HL-60/S4 treated with retinoic acid at 250 ng/mL for 4 days and 3 days (cell line): ENCODE results near the gene CELA1.

Source experiments
- in situ Hi-C: fragments of 300-500 bp; cut with MboI; formaldehyde crosslinking; loops from 2 replicates; pipeline ENCODE4 v1.7.0; 2022; ENCODE audit warnings: low sequenced_read_pairs

Gene CELA1

DNA sequence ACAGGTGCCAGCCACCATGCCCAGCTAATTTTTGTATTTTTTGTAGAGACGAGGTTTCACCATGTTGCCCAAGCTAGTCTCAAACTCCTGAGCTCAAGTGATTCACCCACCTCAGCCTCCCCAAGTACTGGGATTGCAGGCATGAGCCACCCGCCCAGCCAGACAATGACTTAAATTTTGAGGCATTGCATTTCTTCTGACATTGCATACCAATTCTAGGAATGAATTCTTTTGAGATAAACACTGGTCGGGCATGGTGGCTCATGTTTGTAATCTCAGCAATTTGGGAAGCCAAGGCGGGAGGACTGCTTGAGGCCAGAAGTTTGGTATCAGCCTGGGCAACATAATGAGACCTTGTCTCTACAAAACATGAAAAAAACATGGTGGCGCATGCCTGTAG lies 2.5 kb upstream of the CELA1 start:
- in situ Hi-C loops: loop anchor here (25.0 kb wide), 1 partner anchor 562 kb away; no protein-coding TSS in a partner anchor

- in situ Hi-C loops: loop anchor here (25.0 kb wide), 1 partner anchor 561 kb away; no protein-coding TSS in a partner anchor
Observed at GRCh38 chr12:51348116-51348515, 1.6 kb upstream of the CELA1 start.

DNA sequence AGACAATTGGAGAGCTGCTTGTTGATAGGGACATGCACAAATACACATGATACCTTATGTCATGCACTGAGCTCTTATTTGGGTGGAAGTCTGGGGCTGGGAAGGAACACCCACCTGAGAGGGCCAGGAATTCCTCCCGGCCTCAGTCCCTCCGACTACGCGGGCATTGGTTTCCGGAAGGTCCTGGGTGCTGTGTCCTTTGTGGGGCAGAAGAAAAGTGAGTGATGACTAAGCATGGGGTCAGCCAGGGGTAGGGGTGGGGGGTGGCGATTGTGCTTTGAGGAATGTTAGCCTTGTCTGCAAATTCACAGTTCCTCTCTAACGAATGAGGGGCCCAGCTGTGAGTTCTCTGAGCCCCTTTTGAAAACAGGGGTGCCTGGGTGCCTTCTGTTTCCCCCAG lies 798 bp downstream of the CELA1 start:
- in situ Hi-C loops: loop anchor here (25.0 kb wide), 1 partner anchor 558 kb away; no protein-coding TSS in a partner anchor

DNA sequence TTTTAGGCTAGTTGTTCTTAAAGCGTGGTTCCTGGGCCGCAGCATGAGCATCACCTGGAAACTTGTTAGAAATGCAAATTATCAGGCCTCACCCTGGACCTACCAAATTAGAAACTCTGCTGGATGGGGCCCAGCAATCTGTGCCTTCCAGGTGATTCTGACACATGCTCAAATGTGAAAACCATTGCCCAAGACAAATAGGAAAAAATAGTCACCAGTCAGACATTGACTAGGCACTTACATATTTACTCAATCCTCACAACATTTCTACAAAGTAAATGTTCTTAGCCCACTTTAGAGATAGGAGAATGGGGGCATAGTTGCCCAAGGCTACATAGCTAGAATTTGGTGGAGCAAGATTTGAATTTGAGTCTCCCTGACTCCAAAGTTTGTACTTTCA lies 3.3 kb downstream of the CELA1 start:
- in situ Hi-C loops: loop anchor here (25.0 kb wide), 1 partner anchor 556 kb away; no protein-coding TSS in a partner anchor

DNA sequence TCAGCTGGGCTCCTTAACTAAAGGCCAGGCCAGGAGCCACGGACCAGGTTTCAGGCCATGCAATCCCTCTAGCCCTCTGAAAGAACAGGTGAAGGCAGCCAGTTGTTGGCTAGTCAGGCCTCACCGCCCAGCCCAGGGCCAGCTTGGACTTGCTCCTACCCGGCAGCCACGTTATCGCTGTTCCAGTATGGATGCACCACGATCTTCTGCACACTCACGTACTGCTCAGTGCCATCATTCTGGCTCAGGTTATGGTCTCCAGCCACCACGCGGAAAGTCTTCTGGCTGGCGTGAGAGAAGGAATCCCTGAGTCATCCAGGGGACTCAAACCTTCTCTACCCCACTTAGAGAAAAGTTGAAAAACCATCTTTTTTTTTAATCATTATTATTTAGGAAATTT lies 4.1 kb downstream of the CELA1 start:
- in situ Hi-C loops: loop anchor here (25.0 kb wide), 1 partner anchor 555 kb away; no protein-coding TSS in a partner anchor

- in situ Hi-C loops: loop anchor here (25.0 kb wide), 1 partner anchor 554 kb away; no protein-coding TSS in a partner anchor
Observed at GRCh38 chr12:51341251-51342007, 5.0 kb downstream of the CELA1 start.

DNA sequence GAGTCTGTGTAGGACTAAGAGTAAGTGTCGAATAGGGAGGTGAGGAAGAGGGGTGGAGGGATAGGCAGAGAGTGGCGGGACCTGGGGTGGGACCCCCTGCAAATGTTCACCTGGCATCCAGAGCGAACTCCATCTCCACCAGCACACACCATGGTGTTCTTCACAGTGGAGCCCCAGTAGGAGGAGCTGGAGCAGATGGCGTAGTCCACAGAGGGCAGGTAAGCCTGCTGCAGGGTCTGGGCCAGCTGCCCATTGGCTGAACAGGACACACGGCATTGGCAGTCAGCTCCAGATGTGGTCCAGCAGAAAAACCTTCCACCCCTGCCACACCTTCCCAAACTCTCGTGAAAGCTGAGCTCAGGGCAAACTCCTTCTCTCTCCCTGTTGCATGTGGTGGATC lies 6.7 kb downstream of the CELA1 start:
- in situ Hi-C loops: loop anchor here (25.0 kb wide), 1 partner anchor 552 kb away; no protein-coding TSS in a partner anchor

DNA sequence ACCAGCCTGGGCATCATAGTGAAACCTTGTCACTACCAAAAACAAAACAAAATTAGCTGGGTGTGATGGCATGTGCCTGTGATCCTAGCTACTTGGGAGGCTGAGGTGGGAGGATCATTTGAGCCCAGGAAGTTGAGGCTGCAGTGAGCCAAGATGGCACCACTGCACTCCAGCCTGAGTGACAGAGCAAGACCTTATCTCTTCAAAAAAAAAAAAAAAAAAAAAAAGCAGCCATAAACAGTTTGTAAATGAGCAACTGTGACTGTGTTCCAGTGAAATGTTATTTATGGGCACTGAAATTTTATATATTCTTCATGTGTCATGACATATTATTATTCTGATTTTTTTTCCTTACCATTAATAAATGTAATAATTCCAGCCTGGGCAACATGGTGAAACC lies 9.1 kb downstream of the CELA1 start:
- in situ Hi-C loops: loop anchor here (25.0 kb wide), 1 partner anchor 550 kb away; no protein-coding TSS in a partner anchor

GRCh38 chr12:51335931-51336330 lies 10.5 kb downstream of the CELA1 start:
- in situ Hi-C loops: loop anchor here (25.0 kb wide), 1 partner anchor 549 kb away; no protein-coding TSS in a partner anchor

GRCh38 chr12:51334764-51335163 lies 11.7 kb downstream of the CELA1 start:
- in situ Hi-C loops: loop anchor here (25.0 kb wide), 1 partner anchor 547 kb away; no protein-coding TSS in a partner anchor

GRCh38 chr12:51333536-51333935 lies 12.9 kb downstream of the CELA1 start:
- in situ Hi-C loops: loop anchor here (25.0 kb wide), 1 partner anchor 546 kb away; no protein-coding TSS in a partner anchor

DNA sequence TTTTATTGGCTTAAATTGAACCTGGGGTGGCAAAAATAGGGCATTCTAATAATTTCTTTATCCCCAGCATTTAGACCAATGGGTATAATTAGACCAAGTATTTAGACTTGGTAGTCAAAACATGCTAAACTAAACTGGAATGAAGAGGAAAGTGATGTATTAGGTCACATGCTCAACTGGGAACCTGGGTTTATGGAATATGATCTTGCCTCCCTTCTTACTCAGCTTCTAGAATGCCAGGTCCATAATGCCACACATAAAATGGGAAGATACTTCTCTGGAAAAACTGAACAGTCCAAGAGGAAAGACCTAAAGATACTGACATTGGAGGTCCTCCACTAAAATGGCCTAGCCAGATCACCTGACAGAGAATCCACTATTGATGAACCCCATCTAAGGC lies 16.3 kb downstream of the CELA1 start:
- in situ Hi-C loops: loop anchor here (25.0 kb wide), 1 partner anchor 543 kb away; no protein-coding TSS in a partner anchor

- in situ Hi-C loops: loop anchor here (25.0 kb wide), 1 partner anchor 542 kb away; no protein-coding TSS in a partner anchor
Observed at GRCh38 chr12:51329742-51330141, 16.7 kb downstream of the CELA1 start.

DNA sequence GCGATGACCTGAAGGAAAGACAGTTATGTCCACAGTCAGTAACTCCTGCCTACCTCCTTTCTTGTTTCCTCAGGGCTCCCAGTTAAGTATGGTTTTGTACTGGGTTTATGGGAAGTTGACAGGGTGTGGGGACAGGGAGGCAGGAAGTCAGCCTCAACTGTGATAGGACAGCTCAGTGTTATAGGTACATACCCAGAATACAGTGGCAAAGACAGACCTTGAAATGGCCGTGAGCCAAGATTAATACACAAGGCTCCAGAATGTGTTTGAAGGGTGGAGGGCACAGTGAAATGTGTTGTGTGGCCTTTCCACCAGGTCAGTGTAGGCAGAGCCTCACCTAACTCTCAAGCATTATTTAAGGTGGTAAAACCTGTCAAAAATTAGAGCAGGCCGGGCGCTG lies 17.9 kb downstream of the CELA1 start:
- in situ Hi-C loops: loop anchor here (25.0 kb wide), 1 partner anchor 541 kb away; no protein-coding TSS in a partner anchor

DNA sequence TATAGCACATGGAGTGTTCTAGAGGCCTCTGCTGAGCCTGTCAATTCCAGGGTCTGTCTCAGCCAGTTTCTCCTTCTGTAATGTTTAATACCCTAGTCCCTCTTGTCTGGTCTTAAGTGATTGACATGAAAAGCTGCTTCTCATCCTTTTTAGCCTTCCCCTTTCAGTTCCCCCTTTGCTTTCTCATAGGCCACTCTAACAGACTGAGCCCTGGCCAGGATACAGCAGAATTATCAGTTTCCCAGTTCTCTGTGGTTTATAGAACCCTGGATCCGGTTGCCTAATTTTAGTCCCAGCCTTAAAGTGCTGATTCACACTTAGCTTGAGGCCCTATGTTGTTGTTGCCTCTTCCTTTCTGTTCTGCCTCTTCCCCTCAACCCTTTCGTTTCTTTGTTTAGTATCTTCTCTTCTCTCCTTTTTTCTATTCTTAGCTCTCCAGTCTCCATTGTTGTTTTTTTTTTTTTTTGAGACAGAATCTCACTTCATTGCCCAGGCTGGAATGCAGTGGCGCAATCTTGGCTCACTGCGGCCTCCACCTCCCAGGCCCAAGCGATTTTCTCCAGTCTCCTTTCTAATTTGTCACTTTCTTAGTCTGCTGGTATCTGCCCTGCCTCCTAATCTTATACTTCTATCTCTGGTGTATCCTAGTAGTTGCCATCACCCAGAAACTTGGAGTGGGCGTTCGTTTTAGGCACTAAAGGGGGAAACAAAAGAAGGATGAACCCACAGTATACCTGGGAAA lies 19.6 kb downstream of the CELA1 start:
- in situ Hi-C loops: loop anchor here (25.0 kb wide), 1 partner anchor 540 kb away; no protein-coding TSS in a partner anchor

GRCh38 chr12:51324953-51325352 lies 21.5 kb downstream of the CELA1 start:
- in situ Hi-C loops: loop anchor here (25.0 kb wide), 2 partner anchors 538 to 813 kb away; partner anchors contain the start of gene DIP2B

GRCh38 chr12:51323966-51324895 lies 22.2 kb downstream of the CELA1 start, which contains the start of gene BIN2:
Gene BIN2 (minus strand): TSS chr12:51324174. CDS start chr12:51324102, 72 bp downstream.
- in situ Hi-C loops: loop anchor here (25.0 kb wide), 1 partner anchor 812 kb away; the partner anchor contains the start of gene DIP2B

DNA sequence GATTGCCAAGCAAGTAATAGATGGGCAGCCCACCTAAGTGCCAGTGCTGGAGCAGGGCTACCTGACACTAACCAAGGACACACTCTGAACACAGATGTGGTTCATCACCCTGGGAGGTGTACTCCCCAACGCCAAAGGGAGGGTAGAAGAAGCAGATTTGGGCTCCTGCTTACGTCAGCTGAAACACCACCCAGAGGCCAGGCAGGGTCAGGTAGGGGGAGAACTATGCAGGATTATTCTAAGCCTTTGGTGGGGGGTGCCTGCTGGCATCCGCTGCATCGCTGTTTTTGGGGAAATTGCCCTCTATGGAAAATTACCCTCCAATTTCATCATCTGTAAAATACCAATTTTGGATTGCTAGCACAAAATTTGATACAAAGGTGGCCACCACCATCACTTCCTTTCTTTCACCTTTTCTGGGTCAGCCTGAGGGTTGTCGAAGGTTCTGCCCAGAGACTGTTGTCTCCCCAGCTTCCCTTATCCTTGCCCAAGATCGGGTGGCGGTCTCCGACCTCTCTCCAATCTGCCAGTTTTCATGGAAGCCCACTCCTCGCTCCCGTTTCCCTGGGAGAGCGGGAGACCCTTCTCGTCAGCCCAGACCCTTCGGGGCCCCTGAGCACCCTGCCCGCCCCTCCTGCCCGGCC lies 23.0 kb downstream of the CELA1 start:
- in situ Hi-C loops: loop anchor here (25.0 kb wide), 1 partner anchor 811 kb away; the partner anchor contains the start of gene DIP2B

DNA sequence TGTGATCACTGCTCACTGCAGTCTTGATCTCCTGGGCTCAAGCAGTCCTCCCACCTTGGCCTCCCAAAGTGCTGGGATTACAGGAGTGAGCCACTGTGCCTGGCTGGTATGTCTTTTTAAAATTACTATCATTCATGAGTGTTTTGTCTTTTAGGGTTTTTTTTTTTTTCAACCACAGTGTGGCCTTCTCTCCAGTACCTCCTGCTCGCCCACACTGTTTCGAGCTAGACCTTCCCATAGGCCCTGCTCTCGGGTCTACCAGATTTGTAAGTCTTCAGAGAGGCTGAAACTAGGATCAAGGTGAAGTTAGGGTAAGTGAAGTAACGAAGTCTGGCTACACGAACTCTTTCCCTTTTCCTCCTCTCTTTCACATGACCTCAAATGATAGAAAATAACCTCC lies 24.0 kb downstream of the CELA1 start:
- in situ Hi-C loops: loop anchor here (25.0 kb wide), 1 partner anchor 810 kb away; the partner anchor contains the start of gene DIP2B
